HG03565 (cell line): ENCODE results near the gene TRIP13.
"Not testable (repeated sequence)": the region's sequence is repeated elsewhere in the genome, so short reads cannot be mapped to it uniquely, and the experiment has no call there.

Experiments used
- ATAC-seq: cut with Tn5 transposase; IDR thresholded peaks from one replicate; pipeline ENCODE4 v1.9.1; 2021; ENCODE audit warnings: mild to moderate bottlenecking, moderate library complexity; ENCODE audit not compliant: unreplicated experiment

Gene TRIP13

DNA sequence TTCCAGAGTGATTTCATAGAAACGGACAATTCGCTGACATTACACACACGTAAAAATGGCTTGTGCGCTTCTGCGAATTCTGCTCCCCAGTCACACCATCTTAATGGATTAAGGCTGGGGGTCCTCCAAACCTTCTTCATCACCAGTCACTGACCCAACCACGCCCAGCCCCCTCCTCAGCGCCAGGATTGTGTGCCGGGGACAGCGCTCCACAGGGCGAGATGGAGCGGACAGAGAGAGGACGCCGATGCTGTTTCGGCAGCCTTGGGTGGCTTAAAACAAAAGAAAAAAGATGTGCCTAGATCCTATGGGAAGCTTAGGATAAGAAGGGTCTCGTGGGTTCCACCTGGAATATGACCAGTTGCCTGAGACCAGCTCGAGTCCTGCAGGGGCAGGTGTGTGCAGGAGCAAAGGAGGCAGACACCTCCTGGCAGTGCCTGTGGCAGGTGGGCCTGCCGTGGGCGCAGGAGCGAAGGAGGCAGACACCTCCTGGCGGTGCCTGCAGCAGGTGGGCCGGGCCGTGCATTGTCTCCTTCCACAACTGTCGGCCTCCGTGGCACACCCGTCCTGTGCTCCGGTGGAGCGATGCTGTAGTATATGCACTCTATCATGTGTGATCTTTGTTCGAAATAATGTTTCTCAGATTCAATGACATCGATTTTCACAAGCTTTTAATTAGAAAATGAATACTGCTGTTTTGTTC is 20.9 kb upstream of the TRIP13 start:
- ATAC-seq: no peak

- ATAC-seq: no peak
Observed at GRCh38 chr5:872301-872700, 20.4 kb upstream of the TRIP13 start.

- ATAC-seq: peak; percentile 73
Observed at GRCh38 chr5:873328-873727, 19.4 kb upstream of the TRIP13 start.

DNA sequence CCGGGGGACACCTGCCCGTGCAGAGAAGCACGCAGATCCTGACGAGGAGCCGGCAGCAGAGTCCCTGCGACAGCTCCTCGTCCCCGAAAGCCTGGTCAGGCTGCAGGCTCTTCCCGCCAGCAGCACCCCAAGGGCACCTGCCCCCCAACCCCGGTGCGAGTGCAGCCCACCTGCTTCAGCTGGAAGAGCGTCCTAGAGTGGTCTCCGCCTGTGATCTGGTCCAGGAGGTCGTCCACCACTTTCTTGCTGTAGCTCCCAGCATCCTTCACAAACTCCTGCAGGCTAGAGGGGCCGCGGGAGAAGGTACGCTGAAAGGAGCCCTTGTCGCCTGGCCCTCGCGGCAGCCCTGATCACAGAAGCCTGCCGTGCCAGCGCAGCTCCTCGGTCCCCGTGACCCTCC is 16.8 kb upstream of the TRIP13 start:
- no peak for ATAC-seq

DNA sequence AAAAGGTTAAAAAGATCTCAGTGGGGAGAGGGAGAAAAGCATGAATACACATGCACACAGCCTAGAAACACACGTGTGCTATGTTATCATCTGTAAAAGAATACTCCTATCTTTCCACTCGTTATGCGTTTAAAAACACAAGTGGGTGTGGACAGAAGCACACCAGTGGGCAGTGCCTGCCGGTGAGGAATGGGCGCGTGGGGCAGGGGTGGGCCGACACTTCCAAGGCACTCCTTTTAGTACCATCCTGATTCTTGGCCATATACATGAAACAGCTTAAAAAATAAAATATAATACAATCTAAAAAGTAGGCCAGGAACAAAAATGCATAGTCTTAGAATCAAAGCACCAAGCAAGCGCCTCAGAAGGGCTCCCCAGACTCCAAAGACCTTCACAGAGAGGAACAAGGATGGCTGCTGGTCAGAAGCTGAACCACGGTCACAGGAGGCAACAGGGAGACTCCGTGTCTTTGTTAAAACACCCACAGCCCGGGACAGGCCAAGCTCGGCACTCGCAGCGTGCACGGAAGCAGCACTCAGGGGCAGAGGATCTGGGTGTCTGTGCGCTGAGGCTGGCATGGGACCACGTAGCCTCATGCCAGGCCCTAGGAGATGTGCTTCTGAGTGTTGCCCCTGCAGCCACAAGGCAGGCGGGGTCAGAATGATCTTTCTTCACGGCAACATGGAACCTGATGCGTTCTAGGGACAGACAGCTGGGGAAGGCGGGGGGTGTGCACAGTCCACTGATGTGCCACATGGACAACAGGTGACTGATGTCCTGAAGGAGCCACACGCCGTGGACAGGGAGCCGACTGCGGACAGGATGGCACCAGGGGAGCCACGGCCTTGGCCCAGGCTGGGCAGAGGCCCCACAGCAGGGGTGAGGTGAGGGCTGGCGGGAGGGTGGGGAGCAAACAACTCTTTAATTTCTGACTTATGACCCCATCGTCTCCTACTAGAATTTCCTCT is 16.0 kb upstream of the TRIP13 start:
- ATAC-seq: no peak

- no peak for ATAC-seq
Observed at GRCh38 chr5:878125-878524, 14.6 kb upstream of the TRIP13 start.

DNA sequence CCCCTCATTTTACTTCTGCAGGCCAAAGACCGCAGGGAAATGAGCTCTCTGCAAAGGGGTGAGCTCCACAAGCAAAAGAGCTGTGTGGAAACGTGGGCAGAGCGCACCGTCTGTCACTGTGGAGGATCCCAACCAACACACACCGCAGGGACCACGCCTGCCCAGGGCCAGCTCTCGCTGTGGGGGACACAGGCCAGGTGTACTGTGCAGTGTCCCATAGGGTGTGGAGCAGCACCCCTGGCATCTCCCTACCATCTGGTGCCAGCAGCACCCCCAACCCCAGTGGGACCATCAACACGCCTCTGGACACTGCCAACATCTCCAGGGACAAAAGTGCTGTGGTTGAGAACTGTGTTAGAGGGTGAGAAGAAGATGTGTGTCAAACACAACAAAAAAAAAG is 14.0 kb upstream of the TRIP13 start:
- ATAC-seq: not testable (repeated sequence)

GRCh38 chr5:880816-881550 is 11.7 kb upstream of the TRIP13 start:
- no peak for ATAC-seq

- ATAC-seq: no peak
Observed at GRCh38 chr5:881551-881935, 11.1 kb upstream of the TRIP13 start.

DNA sequence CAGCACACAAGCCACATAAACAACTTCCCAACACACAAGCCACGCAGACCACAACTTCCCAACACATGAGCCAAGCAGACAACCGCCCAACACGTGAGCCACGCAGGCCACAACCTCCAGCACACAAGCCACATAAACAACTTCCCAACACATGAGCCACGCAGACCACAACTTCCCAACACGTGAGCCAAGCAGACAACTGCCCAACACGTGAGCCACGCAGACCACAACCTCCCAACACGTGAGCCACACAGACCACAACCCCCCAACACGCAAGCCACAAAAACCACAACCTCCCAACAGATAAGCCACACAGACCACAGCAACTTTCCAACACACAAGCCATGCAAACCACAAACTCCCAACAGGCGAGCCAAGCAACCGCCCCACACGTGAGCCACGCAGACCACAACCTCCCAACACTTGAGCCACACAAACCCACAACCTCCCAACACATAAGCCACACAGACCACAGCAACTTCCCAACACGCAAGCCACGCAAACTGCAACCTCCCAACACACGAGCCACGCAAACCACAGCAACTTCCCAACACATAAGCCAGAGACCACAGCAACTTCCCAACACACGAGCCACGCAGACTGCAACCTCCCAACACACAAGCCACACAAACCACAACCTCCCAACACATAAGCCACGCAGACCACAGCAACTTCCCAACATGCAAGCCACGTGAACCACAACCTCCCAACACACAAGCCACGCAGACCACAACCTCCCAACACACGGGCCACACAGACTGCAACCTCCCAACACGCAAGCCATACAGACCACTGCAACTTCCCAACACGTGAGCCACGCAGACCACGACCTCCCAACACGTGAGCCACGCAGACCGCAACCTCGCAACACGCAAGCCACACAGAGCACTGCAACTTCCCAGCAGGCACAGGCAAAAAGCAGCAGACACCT is 10.2 kb upstream of the TRIP13 start:
- no peak for ATAC-seq

DNA sequence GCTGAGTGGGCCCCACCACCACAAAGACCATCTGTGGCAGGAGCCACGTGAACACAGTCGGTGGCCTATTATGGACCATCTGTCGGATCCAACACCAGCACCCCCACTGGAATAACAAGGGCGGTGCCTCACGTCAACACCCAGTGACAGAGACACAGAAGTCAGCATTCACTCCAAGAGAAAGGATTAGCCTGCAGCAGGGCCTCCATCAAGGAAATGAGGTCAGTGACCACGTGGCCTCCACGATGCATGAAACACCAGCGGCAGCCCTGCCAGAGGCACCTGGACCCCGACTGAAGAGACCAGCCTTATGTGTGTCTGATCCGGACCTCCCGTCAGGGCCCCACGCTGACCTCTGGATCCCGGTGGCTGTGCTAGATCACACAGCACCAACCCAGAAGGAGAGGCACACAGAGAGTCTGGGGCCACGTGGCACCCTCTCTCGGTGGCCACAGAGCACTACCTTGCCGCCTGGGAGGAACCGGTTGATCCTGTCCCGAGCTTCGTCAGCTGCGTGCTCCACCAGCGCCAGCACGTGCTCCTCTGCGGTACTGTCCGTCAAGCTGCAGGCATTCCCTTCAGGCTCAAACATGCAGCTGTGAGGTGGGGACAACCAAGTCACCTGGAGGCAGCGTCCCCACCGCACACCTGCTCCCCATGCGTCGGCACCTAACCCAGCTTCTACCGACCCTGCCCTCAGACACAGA is 9.1 kb upstream of the TRIP13 start:
- no peak for ATAC-seq

GRCh38 chr5:884345-885126 is 8.1 kb upstream of the TRIP13 start:
- ATAC-seq: no peak

DNA sequence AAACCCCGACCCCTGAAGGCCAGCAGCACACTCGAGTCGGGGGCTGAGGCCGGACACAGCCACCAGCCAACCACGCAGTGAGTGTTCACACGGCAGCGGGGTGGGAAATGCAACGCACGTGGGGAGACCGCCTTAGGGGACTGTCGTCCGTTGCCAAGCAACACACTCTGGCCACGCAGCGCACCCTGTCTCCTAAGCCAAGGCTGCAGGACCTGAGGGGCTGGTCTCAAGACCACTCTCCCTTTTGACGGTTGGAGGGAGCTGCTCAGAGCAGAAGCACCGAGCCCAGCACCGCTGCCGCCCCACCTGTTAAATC is 7.6 kb upstream of the TRIP13 start:
- no peak for ATAC-seq

- no peak for ATAC-seq
Observed at GRCh38 chr5:885529-885928, 7.2 kb upstream of the TRIP13 start.

DNA sequence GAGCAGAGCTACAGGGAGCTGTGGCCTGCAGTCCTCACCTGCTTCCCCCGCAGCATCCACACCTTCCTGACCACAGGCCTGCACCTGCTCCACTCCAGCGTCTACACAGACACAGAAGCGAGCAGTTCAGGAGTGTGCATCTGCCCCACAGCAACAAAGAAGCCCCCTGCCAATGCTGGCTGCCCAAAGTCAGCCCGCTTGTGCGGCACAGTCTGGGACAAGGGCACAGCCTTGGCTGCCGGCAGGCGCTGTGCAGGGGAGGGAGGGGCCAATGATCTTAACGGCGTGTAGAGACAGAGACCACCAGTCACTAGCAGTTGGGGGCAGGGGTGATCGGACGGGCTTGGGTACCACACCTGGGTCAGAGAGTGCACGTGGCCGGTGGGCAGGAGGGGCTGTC is 6.6 kb upstream of the TRIP13 start:
- no peak for ATAC-seq

DNA sequence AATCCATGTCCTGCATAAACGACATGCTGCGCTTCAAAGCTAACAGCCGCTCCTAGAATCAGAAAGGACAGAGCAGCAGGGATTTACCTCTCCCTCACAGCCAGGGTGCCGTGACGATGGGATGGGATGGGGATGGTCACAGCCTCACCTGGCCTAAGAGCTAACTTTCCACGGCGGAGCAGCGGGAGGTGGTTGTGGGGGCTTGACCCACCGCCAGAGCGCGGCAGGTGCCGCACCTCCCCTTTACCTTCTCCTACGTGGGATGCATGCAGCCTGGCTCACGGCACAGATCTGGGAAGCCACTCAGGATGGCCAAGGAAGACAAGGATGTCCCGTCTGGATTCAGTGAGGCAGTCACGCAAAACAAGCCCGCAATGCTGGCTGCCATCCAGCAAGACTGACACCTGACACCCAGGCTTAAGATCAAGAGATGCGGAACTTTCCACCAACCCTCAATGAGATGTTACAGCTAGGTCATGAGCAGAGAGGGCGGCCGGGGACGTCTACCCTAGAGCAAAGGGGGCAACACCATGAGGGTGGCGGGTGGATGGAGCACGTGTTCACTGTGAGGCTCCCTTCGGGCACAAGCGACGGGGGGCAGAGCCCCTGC is 5.9 kb upstream of the TRIP13 start:
- ATAC-seq: no peak

DNA sequence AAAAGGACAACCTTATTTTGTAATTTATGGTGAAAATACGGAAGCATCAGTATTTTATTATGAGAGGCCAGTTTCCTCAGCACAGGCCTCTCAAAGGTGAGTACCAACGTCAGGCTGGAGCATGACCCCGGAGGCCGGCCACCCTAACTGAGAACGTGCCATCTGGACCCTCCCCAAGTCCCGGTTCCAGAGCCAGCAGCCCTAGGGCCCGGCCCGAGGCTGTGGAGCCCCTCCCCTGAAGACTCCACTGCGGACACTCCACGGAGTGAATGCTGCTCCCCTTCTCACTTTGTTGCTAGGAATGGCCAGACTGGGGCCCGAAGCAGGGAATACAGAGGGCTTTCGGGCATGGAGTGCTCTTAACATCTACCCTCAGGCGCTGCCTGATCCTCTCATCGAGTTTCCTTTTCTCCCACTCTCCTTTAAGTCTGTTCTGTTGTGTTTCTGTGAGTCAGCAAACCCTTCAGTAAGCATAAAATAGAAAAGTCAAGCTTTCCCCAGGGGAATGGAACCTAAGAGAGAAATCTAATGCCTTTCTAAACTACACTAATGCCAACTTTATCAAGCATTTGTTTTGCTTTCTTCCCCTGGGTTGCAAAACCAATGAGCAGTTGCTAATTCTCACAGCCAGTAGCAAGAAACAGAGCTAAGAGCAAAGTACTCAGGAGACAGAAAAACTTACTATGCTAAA is 4.6 kb upstream of the TRIP13 start:
- ATAC-seq: no peak

GRCh38 chr5:888638-889035 is 4.0 kb upstream of the TRIP13 start:
- no peak for ATAC-seq
